ENCODE measurements around the gene TSPAN6. TPM values are rescaled to one million over a fixed set of nuclear protein-coding genes. Genes with fewer than 3 reads are reported as not detected.

Gene TSPAN6
- total RNA-seq, 1 donor from 2014 or later = 12.6 TPM

DNA sequence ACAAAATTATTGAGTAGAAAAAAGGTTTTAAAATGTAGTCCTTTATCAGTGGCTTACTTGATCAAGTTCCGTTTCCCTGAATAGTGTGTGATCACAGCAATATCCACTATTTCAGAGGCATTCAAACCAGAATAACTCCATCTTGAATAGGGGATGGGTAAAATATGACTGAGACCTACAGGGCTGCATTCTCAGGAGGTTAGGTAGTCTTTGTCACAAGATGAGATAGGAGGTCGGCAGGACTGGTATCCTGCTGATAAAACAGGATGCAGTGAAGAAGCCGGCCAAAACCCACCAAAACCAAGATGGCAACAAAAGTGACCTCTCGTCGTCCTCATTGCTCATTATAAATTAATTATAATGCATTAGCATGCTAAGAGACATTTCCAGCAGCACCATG, 24.7 kb downstream of the TSPAN6 start:
- TF ChIP-seq, protein P1, sequence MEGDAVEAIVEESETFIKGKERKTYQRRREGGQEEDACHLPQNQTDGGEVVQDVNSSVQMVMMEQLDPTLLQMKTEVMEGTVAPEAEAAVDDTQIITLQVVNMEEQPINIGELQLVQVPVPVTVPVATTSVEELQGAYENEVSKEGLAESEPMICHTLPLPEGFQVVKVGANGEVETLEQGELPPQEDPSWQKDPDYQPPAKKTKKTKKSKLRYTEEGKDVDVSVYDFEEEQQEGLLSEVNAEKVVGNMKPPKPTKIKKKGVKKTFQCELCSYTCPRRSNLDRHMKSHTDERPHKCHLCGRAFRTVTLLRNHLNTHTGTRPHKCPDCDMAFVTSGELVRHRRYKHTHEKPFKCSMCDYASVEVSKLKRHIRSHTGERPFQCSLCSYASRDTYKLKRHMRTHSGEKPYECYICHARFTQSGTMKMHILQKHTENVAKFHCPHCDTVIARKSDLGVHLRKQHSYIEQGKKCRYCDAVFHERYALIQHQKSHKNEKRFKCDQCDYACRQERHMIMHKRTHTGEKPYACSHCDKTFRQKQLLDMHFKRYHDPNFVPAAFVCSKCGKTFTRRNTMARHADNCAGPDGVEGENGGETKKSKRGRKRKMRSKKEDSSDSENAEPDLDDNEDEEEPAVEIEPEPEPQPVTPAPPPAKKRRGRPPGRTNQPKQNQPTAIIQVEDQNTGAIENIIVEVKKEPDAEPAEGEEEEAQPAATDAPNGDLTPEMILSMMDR (IDR thresholded peaks at IDR 0.05) = no peak
- no peaks in the 10 kb centered on the region for H3K27me3 ChIP-seq (ENCODE audit: low read depth)
- ATAC-seq (no peak), DNase-seq (no peak)
- intact Hi-C loops (cut with DNase I) = no loop called here
- H3K36me3 ChIP-seq = no peaks in the 10 kb centered on the region
- no peak overlapping the region for H3K4me3 ChIP-seq
- H3K4me1 ChIP-seq = no peaks in the 10 kb centered on the region
- no peaks in the 10 kb centered on the region for H3K9me3 ChIP-seq
- H3K27ac ChIP-seq = no peak overlapping the region

DNA sequence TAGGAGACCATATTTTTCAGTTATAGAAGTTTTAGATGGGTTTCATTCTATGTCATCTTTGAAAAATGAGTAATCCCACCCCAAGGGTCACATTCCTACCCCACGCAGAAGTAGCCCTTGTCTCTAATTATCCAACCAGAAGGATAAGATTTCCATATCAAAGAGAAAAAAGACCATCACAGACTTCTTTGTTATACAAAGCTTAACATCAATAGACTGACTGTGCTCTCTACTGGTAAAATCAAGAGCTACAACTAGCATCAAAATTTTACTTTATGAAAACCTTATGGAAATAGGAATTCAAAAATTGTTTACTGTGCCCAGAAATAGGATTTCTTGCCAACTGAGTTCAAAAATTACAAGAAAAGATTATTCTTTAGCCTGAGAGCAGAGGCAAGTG, 27.0 kb downstream of the TSPAN6 start:
- no peak overlapping the region for H3K4me3 ChIP-seq
- TF ChIP-seq, protein P1 (IDR thresholded peaks at IDR 0.05) = peak; percentile 7

DNA sequence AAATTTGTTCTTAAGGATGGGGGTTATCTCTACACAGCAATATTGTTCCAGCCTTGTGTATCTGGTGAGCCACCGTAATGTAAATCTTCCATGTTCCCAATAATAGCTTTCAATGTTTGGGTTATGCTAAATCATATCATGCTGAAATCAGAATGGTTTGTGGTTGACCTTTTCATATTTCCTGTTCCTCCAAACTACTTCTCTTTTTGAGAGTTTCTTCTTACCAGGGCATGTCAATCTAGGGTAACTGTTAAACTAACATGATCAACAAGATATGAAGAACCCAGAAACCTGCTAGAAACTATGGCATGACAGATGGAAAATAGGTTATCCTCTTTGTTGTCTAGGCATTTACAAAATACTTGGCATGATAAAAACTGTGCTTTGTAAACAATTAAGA, 29.9 kb downstream of the TSPAN6 start:
- TF ChIP-seq, protein P1 (IDR thresholded peaks at IDR 0.05) = no peak
- Histone ChIP-seq H3K36me3 (no peaks in the 10 kb centered on the region), H3K4me1 (no peaks in the 10 kb centered on the region), H3K9me3 (no peaks in the 10 kb centered on the region), H3K4me3 (no peak overlapping the region), H3K27ac (no peak overlapping the region), H3K27me3 (ENCODE audit: low read depth) (no peaks in the 10 kb centered on the region)
- ATAC-seq = no peak
- intact Hi-C loops (cut with DNase I) = no loop called here
- no peak for DNase-seq

More for the DNA sequence above, 27.0 kb downstream of the TSPAN6 start:
- no peak for ATAC-seq
- H3K27me3 ChIP-seq (ENCODE audit: low read depth) = no peaks in the 10 kb centered on the region
- H3K36me3 ChIP-seq = no peaks in the 10 kb centered on the region
- no peaks in the 10 kb centered on the region for H3K9me3 ChIP-seq
- intact Hi-C loops (cut with DNase I) = no loop called here
- no peaks in the 10 kb centered on the region for H3K4me1 ChIP-seq
- DNase-seq = no peak
- H3K27ac ChIP-seq = no peak overlapping the region

DNA sequence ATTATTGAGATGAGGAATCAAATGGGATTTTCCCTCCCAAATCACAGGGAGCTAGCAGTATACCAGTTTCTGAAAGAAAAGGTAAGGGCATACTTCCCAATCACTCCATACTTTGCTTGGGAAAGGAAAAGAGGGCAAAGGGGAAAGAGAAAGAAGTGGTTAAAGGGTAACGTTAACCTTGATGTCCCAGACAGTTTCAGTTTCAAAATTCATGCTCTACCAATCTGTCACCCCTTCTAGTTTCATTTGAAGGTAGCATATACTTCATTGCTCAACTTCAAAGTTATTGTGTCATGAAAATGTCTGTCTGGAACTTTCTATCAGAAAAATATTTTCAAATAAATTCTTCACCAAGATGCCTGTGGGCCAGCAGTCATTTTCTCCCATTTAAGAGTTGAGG, 35.8 kb downstream of the TSPAN6 start:
- ATAC-seq = no peak
- Histone ChIP-seq H3K36me3 (no peaks in the 10 kb centered on the region), H3K4me1 (no peaks in the 10 kb centered on the region), H3K27ac (no peak overlapping the region), H3K9me3 (no peaks in the 10 kb centered on the region), H3K27me3 (ENCODE audit: low read depth) (no peaks in the 10 kb centered on the region), H3K4me3 (no peak overlapping the region)
- TF ChIP-seq, protein P1 (IDR thresholded peaks at IDR 0.05) = no peak
- intact Hi-C loops (cut with DNase I) = no loop called here
- no peak for DNase-seq

DNA sequence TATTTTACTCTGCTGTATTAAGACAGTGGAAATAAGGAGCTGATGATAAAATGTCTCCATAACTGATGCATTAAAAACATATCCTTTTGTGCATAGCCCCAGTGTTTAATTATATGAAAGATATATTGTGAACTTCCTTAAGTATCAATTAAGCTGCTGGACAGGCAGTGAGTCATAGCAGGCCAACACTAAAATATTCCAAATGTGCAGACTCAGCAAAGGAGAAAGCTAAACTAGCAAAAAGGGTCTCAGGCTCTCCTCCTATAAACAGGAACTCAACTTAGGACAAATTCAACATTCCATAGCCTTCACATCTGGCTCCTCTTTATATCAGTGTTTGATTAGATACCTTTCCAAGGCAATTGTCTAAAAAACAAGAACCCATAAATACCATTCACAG, 36.3 kb downstream of the TSPAN6 start:
- no peak for ATAC-seq

More for the DNA sequence above, 36.3 kb downstream of the TSPAN6 start:
- Histone ChIP-seq H3K4me3 (no peak overlapping the region), H3K36me3 (no peaks in the 10 kb centered on the region), H3K27me3 (ENCODE audit: low read depth) (no peaks in the 10 kb centered on the region), H3K9me3 (no peaks in the 10 kb centered on the region), H3K27ac (no peak overlapping the region), H3K4me1 (no peaks in the 10 kb centered on the region)
- no peak for DNase-seq
- intact Hi-C loops (cut with DNase I) = no loop called here
- TF ChIP-seq, protein P1 (IDR thresholded peaks at IDR 0.05) = no peak
